CD4-positive, alpha-beta memory T cell (primary cell): ENCODE measurements around the gene GABRG2. TPM values are rescaled to one million over a fixed set of nuclear protein-coding genes. Genes with fewer than 3 reads are reported as not detected.

Experiments
- CTCF ChIA-PET: fragments of 350-600 bp; sonication (Branson Sonifier 250); formaldehyde crosslinking; loops from one replicate; lab custom pipeline; 2021; ENCODE audit warnings: inconsistent platforms; ENCODE audit not compliant: partially characterized antibody; lab: Charles Lee
- POLR2A ChIA-PET: fragments of 350-600 bp; sonication (Branson Sonifier 250); formaldehyde crosslinking; loops from one replicate; lab custom pipeline; 2021; ENCODE audit not compliant: partially characterized antibody; lab: Charles Lee
- DNase-seq, 5 donors: peaks; one replicate each; pipeline versions ENCODE4 v3.0.0 to v3.0.0-alpha.2; 2020 to 2022; ENCODE audit warnings: mixed read lengths in 1 of 5
- H3K27ac ChIP-seq: one replicate; pipeline ENCODE4 v1.7.0; 2013; ENCODE audit warnings: low read depth, low read length
- H3K27me3 ChIP-seq: 2 replicates; pipeline ENCODE4 v1.7.0; 2013; ENCODE audit warnings: mild to moderate bottlenecking, low read length, moderate library complexity; ENCODE audit not compliant: insufficient read depth
- H3K36me3 ChIP-seq: 2 replicates; pipeline ENCODE4 v1.7.0; 2013; ENCODE audit warnings: mild to moderate bottlenecking, low read length, moderate library complexity; ENCODE audit not compliant: insufficient read depth
- H3K4me1 ChIP-seq: 2 replicates; pipeline ENCODE4 v1.7.0; 2013; ENCODE audit warnings: mild to moderate bottlenecking, low read length, moderate library complexity; ENCODE audit not compliant: insufficient read depth
- H3K4me3 ChIP-seq, 2 donors: one replicate each; pipeline ENCODE4 v1.7.0; 2013; ENCODE audit warnings: low read length in 2 of 2, mild to moderate bottlenecking in 1 of 2
- H3K9me3 ChIP-seq, 2 donors: one replicate each; pipeline ENCODE4 v1.7.0; 2013; ENCODE audit warnings: low read length in 2 of 2, control low read depth in 1 of 2; ENCODE audit not compliant: control insufficient read depth in 1 of 2
- H3K27ac Mint-ChIP-seq, 7 donors: one replicate each; pipeline ENCODE4 v1.8.0; 2020 to 2021; ENCODE audit warnings: mixed read lengths in 7 of 7, mild to moderate bottlenecking in 6 of 7, inconsistent platforms in 3 of 7, moderate library complexity in 3 of 7
- H3K27me3 Mint-ChIP-seq, 2 donors: one replicate each; pipeline ENCODE4 v1.8.0; 2020 to 2021; ENCODE audit warnings: mixed read lengths in 2 of 2
- H3K36me3 Mint-ChIP-seq, 2 donors: one replicate each; pipeline ENCODE4 v1.8.0; 2020 to 2021; ENCODE audit warnings: mixed read lengths in 2 of 2, inconsistent platforms in 1 of 2, mild to moderate bottlenecking in 1 of 2
- H3K4me1 Mint-ChIP-seq, 4 donors: one replicate each; pipeline ENCODE4 v1.8.0; 2020 to 2021; ENCODE audit warnings: mixed read lengths in 4 of 4, mild to moderate bottlenecking in 1 of 4
- H3K4me3 Mint-ChIP-seq, 8 donors: one replicate each; pipeline ENCODE4 v1.8.0; 2020 to 2021; ENCODE audit warnings: mixed read lengths in 8 of 8, mild to moderate bottlenecking in 7 of 8, moderate library complexity in 6 of 8, inconsistent platforms in 3 of 8
- H3K9me3 Mint-ChIP-seq, 8 donors: one replicate each; pipeline ENCODE4 v1.8.0; 2020 to 2021; ENCODE audit warnings: mixed read lengths in 8 of 8, mild to moderate bottlenecking in 5 of 8, inconsistent platforms in 3 of 8, moderate library complexity in 1 of 8
- intact Hi-C: fragments of 100-400 bp; cut with micrococcal nuclease; formaldehyde crosslinking; loops from one replicate; pipeline ENCODE4 v1.15.1; 2023
- polyA plus RNA-seq, 2 donors: library from polyadenylated mRNA; unstranded; fragments of 300-500 nt; fragmentation: Illumina TruSeq; gene quantifications; one replicate each; pipeline ENCODE4 v1.2.3, GENCODE V29; 2021
- total RNA-seq, 2 experiments: library from RNA; stranded (reverse); gene quantifications; one replicate each; pipeline ENCODE4 v1.2.3, GENCODE V29; 2021

GABRG2 gene
- total and polyA plus RNA-seq, 4 experiments from 2014 or later: not detected

DNA sequence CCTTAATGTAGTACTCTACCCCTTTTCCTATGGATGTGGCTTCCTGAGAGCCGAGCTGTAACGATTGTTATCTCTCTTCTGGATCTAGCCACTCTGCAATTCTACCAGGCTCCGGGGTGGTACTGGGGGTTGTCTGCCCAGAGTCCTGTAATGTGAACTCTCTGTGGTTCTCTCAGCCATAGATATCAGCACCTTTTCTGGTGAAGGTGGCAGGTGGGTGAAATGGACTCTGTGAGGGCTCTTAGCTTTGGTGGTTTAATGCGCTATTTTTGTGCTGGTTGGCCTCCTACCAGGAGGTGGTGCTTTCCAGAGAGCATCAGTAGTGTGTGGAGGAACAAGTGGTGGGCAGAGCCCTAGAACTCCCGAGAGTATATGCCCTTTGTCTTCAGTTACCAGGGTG, 122.1 kb downstream of the GABRG2 start:
- no peaks in the 10 kb centered on the region for H3K4me1 ChIP-seq
- intact Hi-C loops: no loop called here
- Mint-ChIP-seq H3K9me3 (peaks cover 2 to 19% (median 7%) of the 10 kb centered on the region in 8 donors), H3K4me1 (no peaks in the 10 kb centered on the region), H3K36me3 (no peaks in the 10 kb centered on the region), H3K4me3 (no peak overlapping the region), H3K27ac (no peak overlapping the region), H3K27me3 (no peaks in the 10 kb centered on the region)
- H3K27me3 ChIP-seq: no peaks in the 10 kb centered on the region
- CTCF ChIA-PET: no interaction called here
- no peak overlapping the region for H3K4me3 ChIP-seq
- POLR2A ChIA-PET: no interaction called here
- no peak overlapping the region for H3K27ac ChIP-seq
- DNase-seq: no peak
- H3K36me3 ChIP-seq: no peaks in the 10 kb centered on the region
- no peaks in the 10 kb centered on the region for H3K9me3 ChIP-seq

DNA sequence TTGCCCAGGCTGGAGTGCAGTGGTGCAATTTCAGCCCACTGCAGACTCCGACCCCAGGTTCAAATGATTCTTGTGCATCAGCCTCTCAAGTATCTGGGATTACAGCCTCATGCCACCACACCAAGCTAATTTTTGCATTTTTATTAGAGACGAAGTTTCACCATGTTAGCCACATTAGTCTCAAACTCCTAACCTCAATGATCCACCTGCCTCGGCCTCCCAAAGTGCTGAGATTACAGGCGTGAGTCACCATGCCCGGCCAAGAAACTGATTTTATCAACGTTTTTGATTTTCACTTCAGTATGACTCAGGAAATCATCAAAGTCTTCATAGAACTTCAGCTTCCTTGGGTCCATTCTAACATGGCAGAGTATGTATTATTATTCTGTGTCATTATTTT, 125.4 kb downstream of the GABRG2 start:
- Histone ChIP-seq H3K4me1 (no peaks in the 10 kb centered on the region), H3K36me3 (no peaks in the 10 kb centered on the region), H3K27ac (no peak overlapping the region), H3K9me3 (no peaks in the 10 kb centered on the region), H3K4me3 (no peak overlapping the region), H3K27me3 (no peaks in the 10 kb centered on the region)
- POLR2A ChIA-PET: no interaction called here
- intact Hi-C loops: no loop called here
- CTCF ChIA-PET: no interaction called here
- no peak for DNase-seq
- Mint-ChIP-seq H3K4me1 (no peaks in the 10 kb centered on the region), H3K4me3 (no peak overlapping the region), H3K9me3 (peaks cover 0 to 12% (median 3%) of the 10 kb centered on the region in 8 donors), H3K27me3 (no peaks in the 10 kb centered on the region), H3K27ac (no peak overlapping the region), H3K36me3 (no peaks in the 10 kb centered on the region)

DNA sequence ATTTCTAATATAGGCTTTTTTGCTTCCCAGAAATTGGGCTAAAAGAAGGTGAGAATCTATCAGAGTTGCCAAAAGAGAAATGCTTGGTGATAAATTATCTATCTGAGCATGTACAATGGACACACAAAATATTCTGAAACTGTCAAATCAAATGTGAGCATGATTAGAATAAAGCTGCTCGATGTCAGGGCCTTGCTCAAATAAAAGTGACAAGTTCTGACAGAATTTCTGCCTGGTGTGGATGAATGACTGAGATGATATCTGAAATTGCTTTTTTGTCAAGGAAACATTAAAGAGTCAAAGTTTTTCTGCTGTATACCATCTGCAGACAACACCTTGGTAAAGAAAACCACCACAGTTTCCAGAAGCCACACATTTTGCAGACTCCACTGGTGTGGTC, 128.8 kb downstream of the GABRG2 start:
- intact Hi-C loops: no loop called here
- Mint-ChIP-seq H3K27me3 (no peaks in the 10 kb centered on the region), H3K27ac (no peak overlapping the region), H3K4me1 (no peaks in the 10 kb centered on the region), H3K9me3 (peaks cover 0 to 3% (median 0%) of the 10 kb centered on the region in 8 donors), H3K36me3 (no peaks in the 10 kb centered on the region), H3K4me3 (no peak overlapping the region)
- Histone ChIP-seq H3K4me1 (no peaks in the 10 kb centered on the region), H3K36me3 (no peaks in the 10 kb centered on the region), H3K4me3 (no peak overlapping the region), H3K9me3 (no peaks in the 10 kb centered on the region), H3K27ac (no peak overlapping the region), H3K27me3 (no peaks in the 10 kb centered on the region)
- POLR2A ChIA-PET: no interaction called here
- no peak for DNase-seq
- CTCF ChIA-PET: no interaction called here

DNA sequence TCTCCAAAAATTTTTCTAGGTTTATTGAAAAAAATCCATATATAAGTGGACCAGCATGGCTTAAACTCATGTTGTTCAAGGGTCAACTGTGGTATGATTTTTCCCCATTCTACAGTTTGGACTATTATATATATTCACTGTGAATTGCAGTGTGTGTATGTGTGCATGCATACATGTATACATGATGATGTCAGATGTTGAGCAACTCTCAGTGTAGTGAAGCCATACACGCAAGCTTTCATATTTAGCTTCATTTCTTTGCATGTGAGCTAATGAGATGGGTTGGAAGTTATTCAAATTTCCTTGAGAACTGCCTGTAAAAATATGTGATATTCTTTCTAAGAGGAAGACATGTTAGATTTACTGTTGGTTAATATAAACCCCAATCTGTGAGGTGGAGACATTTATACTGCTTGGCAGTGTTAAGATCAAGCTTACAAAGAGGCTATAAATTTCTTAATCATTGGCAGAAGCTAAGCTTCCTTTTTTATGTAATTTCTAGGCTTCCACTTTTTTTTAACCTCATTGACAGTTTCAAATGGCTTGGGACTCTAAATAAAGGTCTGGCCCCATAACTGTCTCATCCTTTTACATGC, 134.8 kb downstream of the GABRG2 start:
- CTCF ChIA-PET: no interaction called here
- no peak overlapping the region for H3K27ac ChIP-seq
- Mint-ChIP-seq H3K4me1 (no peaks in the 10 kb centered on the region), H3K4me3 (no peak overlapping the region), H3K36me3 (no peaks in the 10 kb centered on the region), H3K27me3 (no peaks in the 10 kb centered on the region), H3K27ac (no peak overlapping the region), H3K9me3 (peaks cover 0 to 8% (median 0%) of the 10 kb centered on the region in 8 donors)
- no peaks in the 10 kb centered on the region for H3K9me3 ChIP-seq
- no peaks in the 10 kb centered on the region for H3K4me1 ChIP-seq
- intact Hi-C loops: no loop called here
- no peaks in the 10 kb centered on the region for H3K27me3 ChIP-seq
- no peak for DNase-seq
- H3K4me3 ChIP-seq: no peak overlapping the region
- POLR2A ChIA-PET: no interaction called here
- H3K36me3 ChIP-seq: no peaks in the 10 kb centered on the region

Other genes with a start within 250 kb of the GABRG2 start
- not detected for gene GABRA1, start 219.7 kb upstream of the GABRG2 start, total RNA-seq
- not detected for gene GABRA1, start 219.7 kb upstream of the GABRG2 start, polyA plus RNA-seq